ENCODE results near the gene ABHD16A.

Gene ABHD16A

GRCh38 chr6:31642798-31643570 is 60.1 kb downstream of the ABHD16A start:
- no peak for DNase-seq

GRCh38 chr6:31641370-31641769 is 61.8 kb downstream of the ABHD16A start:
- DNase-seq: no peak

- DNase-seq: no peak
These were observed 62.5 kb downstream of the ABHD16A start for GRCh38 chr6:31640612-31641011.

GRCh38 chr6:31639449-31639861 is 63.7 kb downstream of the ABHD16A start:
- DNase-seq: no peak

GRCh38 chr6:31639043-31639442 is 64.1 kb downstream of the ABHD16A start:
- DNase-seq: no peak
